ENCODE data around the gene RACGAP1.

RACGAP1 gene

DNA sequence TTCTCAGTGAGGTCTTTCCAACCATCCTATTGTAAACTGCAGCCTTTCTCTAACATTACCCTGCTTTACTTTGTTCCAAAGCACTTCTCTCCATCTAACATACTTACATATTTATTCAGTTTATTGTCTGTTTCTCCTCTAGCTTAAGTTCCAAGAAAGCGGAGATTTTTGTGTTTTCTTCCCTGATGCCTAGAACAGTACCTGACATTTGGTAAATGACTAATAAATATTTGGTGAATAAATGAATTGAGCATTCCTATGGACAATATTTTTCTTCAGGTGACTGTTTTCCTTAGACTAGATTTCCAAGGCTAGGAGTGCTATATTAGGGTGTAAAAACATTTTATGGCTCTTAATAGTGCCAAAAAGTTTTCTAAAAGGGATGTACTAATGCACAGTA is 2.4 kb downstream of the RACGAP1 start:
- H3K4me1 ChIP-seq (ENCODE audit: control insufficient read depth, insufficient read depth, low read length), result peaks cover 13% of the 10 kb centered on the region
- no peaks in the 10 kb centered on the region for H3K27me3 ChIP-seq (ENCODE audit: control insufficient read depth, insufficient read depth, low read length)
- H3K4me3 ChIP-seq (ENCODE audit: low read depth, low read length), result no peak overlapping the region
- no peak overlapping the region for H3K9ac ChIP-seq (ENCODE audit: low read length)
- H3K27ac ChIP-seq (ENCODE audit: low read depth, low read length), result no peak overlapping the region
- H3K36me3 ChIP-seq (ENCODE audit: control insufficient read depth, insufficient read depth, low read length), result no peaks in the 10 kb centered on the region
- no peaks in the 10 kb centered on the region for H3K9me3 ChIP-seq (ENCODE audit: control insufficient read depth, insufficient read depth, low read depth, low read length)

DNA sequence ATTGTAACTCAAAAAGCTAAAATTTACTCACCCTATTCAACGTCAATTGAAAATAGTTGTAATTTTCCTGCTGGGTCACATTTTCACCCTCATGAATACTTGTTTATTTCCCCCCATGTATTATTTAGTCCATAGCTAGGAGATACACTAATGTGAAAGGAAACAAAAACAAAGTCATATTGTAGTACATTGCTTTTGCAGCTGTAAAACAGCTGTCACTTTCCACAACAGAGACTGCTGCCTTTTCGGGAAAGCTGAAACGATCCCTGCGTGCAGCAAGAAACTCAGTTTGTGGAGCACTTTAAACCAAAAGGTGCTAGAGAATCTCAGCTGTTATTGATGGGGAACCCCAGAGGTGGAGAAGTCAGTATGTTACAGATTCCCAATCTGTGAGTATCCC is 4.3 kb downstream of the RACGAP1 start:
- Histone ChIP-seq H3K36me3 (ENCODE audit: control insufficient read depth, insufficient read depth, low read length) (peaks cover 9% of the 10 kb centered on the region), H3K4me3 (ENCODE audit: low read depth, low read length) (no peak overlapping the region), H3K9me3 (ENCODE audit: control insufficient read depth, insufficient read depth, low read depth, low read length) (no peaks in the 10 kb centered on the region), H3K9ac (ENCODE audit: low read length) (no peak overlapping the region), H3K27me3 (ENCODE audit: control insufficient read depth, insufficient read depth, low read length) (no peaks in the 10 kb centered on the region), H3K4me1 (ENCODE audit: control insufficient read depth, insufficient read depth, low read length) (peaks cover 13% of the 10 kb centered on the region), H3K27ac (ENCODE audit: low read depth, low read length) (no peak overlapping the region)

DNA sequence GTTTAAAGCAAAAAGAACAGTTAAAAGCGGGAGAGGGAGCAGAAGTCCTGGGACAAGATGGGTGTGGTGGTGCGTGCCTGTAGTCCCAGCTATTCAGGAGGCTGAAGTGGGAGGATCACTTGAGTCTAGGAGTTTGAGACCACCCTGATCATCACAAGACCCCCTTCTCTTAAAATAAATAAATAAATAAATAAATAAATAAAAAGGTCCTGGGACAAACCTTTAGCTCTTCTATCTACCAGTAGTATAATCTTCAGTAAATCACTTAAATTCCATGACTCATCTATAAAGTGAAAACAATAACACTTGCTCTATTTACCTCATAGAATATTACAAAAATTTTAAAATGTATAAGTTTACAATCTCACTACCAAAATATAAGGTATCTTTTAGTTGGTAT is 5.8 kb downstream of the RACGAP1 start:
- H3K9me3 ChIP-seq (ENCODE audit: control insufficient read depth, insufficient read depth, low read depth, low read length), result no peaks in the 10 kb centered on the region
- no peak overlapping the region for H3K27ac ChIP-seq (ENCODE audit: low read depth, low read length)
- H3K27me3 ChIP-seq (ENCODE audit: control insufficient read depth, insufficient read depth, low read length), result no peaks in the 10 kb centered on the region
- H3K36me3 ChIP-seq (ENCODE audit: control insufficient read depth, insufficient read depth, low read length), result peaks cover 16% of the 10 kb centered on the region
- no peak overlapping the region for H3K9ac ChIP-seq (ENCODE audit: low read length)
- H3K4me1 ChIP-seq (ENCODE audit: control insufficient read depth, insufficient read depth, low read length), result peaks cover 10% of the 10 kb centered on the region; the same call in 1 of the 2 replicates
- H3K4me3 ChIP-seq (ENCODE audit: low read depth, low read length), result no peak overlapping the region

DNA sequence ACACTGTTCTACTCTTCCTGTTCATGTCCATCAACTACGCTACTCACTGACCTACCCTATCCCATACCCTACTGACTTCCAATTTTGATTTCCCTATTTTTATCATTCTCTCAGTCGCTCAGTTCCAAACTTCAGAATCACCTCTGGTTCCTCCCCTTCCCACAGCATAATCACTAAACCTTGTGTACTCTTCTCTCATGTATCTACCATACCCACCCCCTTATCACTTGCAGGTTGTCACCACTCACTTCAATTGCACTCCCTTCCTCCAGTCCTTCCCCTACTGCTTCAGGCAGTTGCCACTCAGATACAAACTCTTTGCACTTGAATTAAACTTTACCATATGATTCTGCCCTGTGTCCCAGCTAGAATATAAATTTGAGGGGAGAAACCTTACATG is 6.3 kb downstream of the RACGAP1 start:
- Histone ChIP-seq H3K9ac (ENCODE audit: low read length) (no peak overlapping the region), H3K36me3 (ENCODE audit: control insufficient read depth, insufficient read depth, low read length) (peaks cover 21% of the 10 kb centered on the region), H3K27ac (ENCODE audit: low read depth, low read length) (no peak overlapping the region), H3K9me3 (ENCODE audit: control insufficient read depth, insufficient read depth, low read depth, low read length) (no peaks in the 10 kb centered on the region), H3K27me3 (ENCODE audit: control insufficient read depth, insufficient read depth, low read length) (no peaks in the 10 kb centered on the region), H3K4me3 (ENCODE audit: low read depth, low read length) (no peak overlapping the region), H3K4me1 (ENCODE audit: control insufficient read depth, insufficient read depth, low read length) (peaks cover 10% of the 10 kb centered on the region; the same call in 1 of the 2 replicates)

DNA sequence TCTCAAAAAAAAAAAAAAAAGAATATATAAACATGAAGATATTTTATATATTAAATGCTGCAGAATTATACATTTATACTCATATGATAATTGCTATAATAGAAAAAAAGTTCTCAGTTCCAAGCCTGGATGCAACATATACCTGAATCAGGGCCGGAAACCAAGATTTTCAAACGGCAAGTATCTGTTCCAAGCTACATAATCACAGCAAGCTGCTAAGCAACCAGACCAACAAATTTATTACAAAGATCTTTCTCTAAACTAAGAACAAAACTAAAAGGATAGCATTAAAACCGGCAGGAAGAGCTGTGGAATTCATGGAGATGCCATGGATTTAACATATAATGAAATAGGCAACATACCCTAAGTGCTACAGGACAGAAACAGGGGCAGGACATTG is 7.1 kb downstream of the RACGAP1 start:
- Histone ChIP-seq H3K27ac (ENCODE audit: low read depth, low read length) (no peak overlapping the region), H3K9ac (ENCODE audit: low read length) (no peak overlapping the region), H3K9me3 (ENCODE audit: control insufficient read depth, insufficient read depth, low read depth, low read length) (no peaks in the 10 kb centered on the region), H3K4me1 (ENCODE audit: control insufficient read depth, insufficient read depth, low read length) (peaks cover 10% of the 10 kb centered on the region; the same call in 1 of the 2 replicates), H3K4me3 (ENCODE audit: low read depth, low read length) (no peak overlapping the region), H3K36me3 (ENCODE audit: control insufficient read depth, insufficient read depth, low read length) (peaks cover 29% of the 10 kb centered on the region), H3K27me3 (ENCODE audit: control insufficient read depth, insufficient read depth, low read length) (no peaks in the 10 kb centered on the region)

DNA sequence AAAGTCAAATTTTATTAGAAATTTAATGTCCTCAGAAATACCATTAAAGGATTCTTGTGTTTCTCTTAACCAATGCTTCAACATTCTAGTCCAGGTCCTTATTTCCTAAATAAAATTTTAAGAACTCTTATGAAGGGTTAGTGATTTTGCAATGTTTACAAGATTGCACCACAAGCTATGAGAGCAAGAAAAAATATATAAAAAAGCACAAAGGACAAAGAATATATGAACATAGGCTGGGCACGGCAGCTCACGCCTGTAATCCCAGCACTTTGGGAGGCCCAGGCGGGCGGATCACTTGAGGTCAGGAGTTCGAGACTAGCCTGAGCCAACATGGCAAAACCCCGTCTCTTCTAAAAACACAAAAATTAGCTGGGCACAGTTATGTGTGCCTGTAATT is 7.7 kb downstream of the RACGAP1 start:
- Histone ChIP-seq H3K27me3 (ENCODE audit: control insufficient read depth, insufficient read depth, low read length) (no peaks in the 10 kb centered on the region), H3K4me1 (ENCODE audit: control insufficient read depth, insufficient read depth, low read length) (peaks cover 10% of the 10 kb centered on the region; the same call in 1 of the 2 replicates), H3K27ac (ENCODE audit: low read depth, low read length) (no peak overlapping the region), H3K9me3 (ENCODE audit: control insufficient read depth, insufficient read depth, low read depth, low read length) (no peaks in the 10 kb centered on the region), H3K4me3 (ENCODE audit: low read depth, low read length) (no peak overlapping the region), H3K9ac (ENCODE audit: low read length) (no peak overlapping the region), H3K36me3 (ENCODE audit: control insufficient read depth, insufficient read depth, low read length) (peaks cover 30% of the 10 kb centered on the region)

DNA sequence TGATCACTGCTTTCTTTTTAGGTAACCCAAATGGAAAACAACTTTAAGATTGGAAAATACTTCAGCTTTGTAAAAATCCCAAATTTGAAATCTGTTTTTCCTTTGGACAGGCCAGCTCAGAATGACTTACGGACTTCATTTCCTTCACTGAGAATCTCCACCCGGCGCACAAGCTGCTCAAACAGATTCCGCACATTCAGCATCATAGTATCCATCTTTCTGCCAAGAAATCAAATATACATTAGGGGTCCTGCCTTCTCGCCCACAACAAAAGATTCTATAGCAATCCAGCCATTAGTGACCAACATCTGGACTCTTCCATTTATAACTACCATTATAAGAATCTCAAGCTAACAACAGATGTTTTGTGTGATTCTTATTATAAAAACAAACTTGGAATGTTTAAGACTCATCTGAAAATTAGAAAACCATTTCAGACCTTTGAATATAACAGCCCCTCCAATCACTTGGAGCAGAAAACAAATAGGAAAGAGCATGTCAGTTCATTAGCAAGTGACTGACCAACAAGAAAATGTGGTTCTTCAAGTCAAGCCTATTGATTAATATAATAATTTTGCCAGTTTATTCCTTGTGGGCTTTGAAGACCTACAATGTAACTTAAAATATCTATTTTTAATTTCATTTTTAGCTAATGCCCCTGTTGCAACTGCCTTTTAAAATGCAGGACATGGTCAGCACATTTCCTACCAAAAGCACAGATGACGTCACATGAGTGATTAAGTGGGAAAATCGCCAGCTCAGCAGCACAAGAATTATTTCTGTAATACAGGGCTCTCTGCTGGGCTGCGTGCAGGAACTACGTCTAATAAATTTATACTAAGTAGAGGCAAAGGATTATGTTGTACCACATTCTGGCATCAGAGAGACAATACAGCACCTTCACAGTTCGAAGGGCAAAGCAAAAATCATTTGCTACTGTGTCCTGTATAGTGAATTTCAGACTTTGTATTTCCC is 8.5 kb downstream of the RACGAP1 start:
- no peak overlapping the region for H3K9ac ChIP-seq (ENCODE audit: low read length)
- H3K9me3 ChIP-seq (ENCODE audit: control insufficient read depth, insufficient read depth, low read depth, low read length), result no peaks in the 10 kb centered on the region
- no peak overlapping the region for H3K27ac ChIP-seq (ENCODE audit: low read depth, low read length)
- H3K27me3 ChIP-seq (ENCODE audit: control insufficient read depth, insufficient read depth, low read length), result no peaks in the 10 kb centered on the region
- no peak overlapping the region for H3K4me3 ChIP-seq (ENCODE audit: low read depth, low read length)
- peaks cover 30% of the 10 kb centered on the region for H3K36me3 ChIP-seq (ENCODE audit: control insufficient read depth, insufficient read depth, low read length)
- H3K4me1 ChIP-seq (ENCODE audit: control insufficient read depth, insufficient read depth, low read length), result peaks cover 10% of the 10 kb centered on the region; the same call in 1 of the 2 replicates

DNA sequence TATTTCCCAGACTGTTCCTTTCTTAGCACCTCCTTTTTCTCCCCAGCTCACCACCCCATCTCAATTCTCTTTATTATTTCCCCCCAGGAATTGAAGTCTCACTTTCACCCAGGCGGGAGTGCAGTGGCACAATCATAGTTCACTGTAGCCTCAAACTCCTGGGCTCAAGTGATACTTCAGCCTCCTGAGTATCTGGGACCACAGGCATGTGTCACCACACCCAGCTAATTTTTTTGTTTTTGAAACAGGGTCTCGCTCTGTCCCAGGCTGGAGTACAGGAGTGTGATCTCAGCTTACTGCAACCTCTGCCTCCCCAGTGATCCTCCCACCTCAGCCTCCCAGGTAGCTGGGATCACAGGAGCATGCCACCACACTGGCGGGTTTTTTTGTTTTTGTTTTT is 11.0 kb downstream of the RACGAP1 start:
- Histone ChIP-seq H3K9ac (ENCODE audit: low read length) (no peak overlapping the region), H3K9me3 (ENCODE audit: control insufficient read depth, insufficient read depth, low read depth, low read length) (no peaks in the 10 kb centered on the region), H3K4me1 (ENCODE audit: control insufficient read depth, insufficient read depth, low read length) (peaks cover 10% of the 10 kb centered on the region; the same call in 1 of the 2 replicates), H3K4me3 (ENCODE audit: low read depth, low read length) (no peak overlapping the region), H3K36me3 (ENCODE audit: control insufficient read depth, insufficient read depth, low read length) (peaks cover 34% of the 10 kb centered on the region), H3K27me3 (ENCODE audit: control insufficient read depth, insufficient read depth, low read length) (no peaks in the 10 kb centered on the region), H3K27ac (ENCODE audit: low read depth, low read length) (no peak overlapping the region)

DNA sequence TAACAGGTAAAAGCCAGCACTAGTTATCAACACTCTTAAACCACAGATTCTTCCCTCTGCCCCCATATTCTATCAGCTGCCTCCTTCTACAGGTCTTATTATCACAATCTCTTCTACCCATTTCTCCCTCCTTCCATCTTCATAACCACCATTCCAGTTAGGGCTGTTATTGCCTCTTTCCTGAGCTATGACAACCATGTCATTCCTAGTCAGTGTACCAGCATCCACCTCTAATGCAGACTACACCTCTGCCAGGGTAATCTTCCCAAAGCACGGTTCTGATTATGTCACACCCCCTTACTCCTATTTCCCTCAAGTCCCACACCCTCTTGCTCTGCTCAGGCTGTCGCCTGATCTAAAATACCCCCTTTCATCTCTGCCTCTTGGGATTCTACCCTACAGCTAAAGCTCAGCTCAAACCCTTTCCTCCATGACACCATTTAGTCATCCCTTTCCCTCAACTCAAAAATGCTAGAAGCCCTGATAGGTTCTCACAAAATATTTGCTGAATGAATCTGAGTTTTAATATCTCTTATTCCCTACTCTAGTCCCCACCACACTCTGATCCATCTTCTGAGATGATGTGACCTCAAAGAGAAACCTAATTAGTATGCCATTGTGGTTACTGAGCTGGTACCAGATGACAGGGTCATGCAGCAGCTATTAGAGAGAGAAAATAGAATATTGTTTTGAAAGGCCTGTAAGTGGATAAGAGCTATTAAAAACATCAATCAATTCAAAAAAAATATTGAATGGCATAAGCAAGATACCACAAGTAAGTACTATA is 11.7 kb downstream of the RACGAP1 start:
- no peak overlapping the region for H3K4me3 ChIP-seq (ENCODE audit: low read depth, low read length)
- no peaks in the 10 kb centered on the region for H3K9me3 ChIP-seq (ENCODE audit: control insufficient read depth, insufficient read depth, low read depth, low read length)
- no peak overlapping the region for H3K9ac ChIP-seq (ENCODE audit: low read length)
- H3K27ac ChIP-seq (ENCODE audit: low read depth, low read length), result no peak overlapping the region
- H3K4me1 ChIP-seq (ENCODE audit: control insufficient read depth, insufficient read depth, low read length), result peaks cover 4% of the 10 kb centered on the region; the same call in 1 of the 2 replicates
- no peaks in the 10 kb centered on the region for H3K27me3 ChIP-seq (ENCODE audit: control insufficient read depth, insufficient read depth, low read length)
- peaks cover 34% of the 10 kb centered on the region for H3K36me3 ChIP-seq (ENCODE audit: control insufficient read depth, insufficient read depth, low read length)

DNA sequence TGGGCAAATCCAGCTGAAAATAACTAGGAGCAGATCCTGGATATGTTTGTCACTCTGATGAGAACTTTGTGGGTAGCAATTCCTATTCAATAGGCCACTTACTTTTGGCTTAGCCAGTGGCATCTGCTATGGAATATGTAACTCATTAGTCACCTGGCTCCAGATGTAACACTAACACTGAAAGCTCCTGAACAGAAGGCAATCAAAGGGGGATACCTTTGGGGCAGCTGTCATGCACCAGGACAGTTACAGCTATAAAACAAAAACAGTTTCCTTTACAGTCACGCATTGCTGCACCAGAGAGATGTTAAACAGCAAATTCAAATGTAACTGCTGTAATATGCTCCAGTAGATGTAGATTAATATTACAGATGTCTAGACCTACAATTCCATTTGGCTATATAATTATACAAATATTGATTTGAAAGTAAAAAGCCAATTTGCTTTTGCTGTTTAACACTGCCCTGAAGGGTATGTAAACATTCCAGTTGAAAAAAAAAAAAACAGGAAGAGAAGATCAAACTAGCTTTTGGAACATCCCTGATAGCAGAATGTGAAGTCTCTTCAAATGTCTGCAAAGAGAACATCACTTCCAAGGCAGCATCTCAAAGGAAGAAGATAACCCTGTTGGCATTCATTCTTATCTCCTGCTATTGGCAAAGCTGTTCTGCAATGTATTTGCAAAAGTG is 18.4 kb downstream of the RACGAP1 start:
- H3K36me3 ChIP-seq (ENCODE audit: control insufficient read depth, insufficient read depth, low read length), result peaks cover 60% of the 10 kb centered on the region
- H3K27me3 ChIP-seq (ENCODE audit: control insufficient read depth, insufficient read depth, low read length), result no peaks in the 10 kb centered on the region
- H3K4me3 ChIP-seq (ENCODE audit: low read depth, low read length), result no peak overlapping the region
- no peaks in the 10 kb centered on the region for H3K9me3 ChIP-seq (ENCODE audit: control insufficient read depth, insufficient read depth, low read depth, low read length)
- no peaks in the 10 kb centered on the region for H3K4me1 ChIP-seq (ENCODE audit: control insufficient read depth, insufficient read depth, low read length)
- no peak overlapping the region for H3K9ac ChIP-seq (ENCODE audit: low read length)
- no peak overlapping the region for H3K27ac ChIP-seq (ENCODE audit: low read depth, low read length)
